Activated CD8-positive, alpha-beta T cell treated with anti-CD3 and anti-CD28 coated beads for 36 hours (primary cell): ENCODE measurements around the gene INS. TPM values are rescaled to one million over a fixed set of nuclear protein-coding genes. Genes with fewer than 3 reads are reported as not detected.

Experiments used
- ATAC-seq: fragments of 200-7000 bp; cut with Tn5 transposase; one replicate; pipeline ENCODE4 v1.10.0; 2021; ENCODE audit warnings: mild to moderate bottlenecking, moderate library complexity
- CTCF ChIA-PET: fragments of 350-600 bp; sonication (Branson Sonifier 250); formaldehyde crosslinking; loops from one replicate; lab custom pipeline; 2021; ENCODE audit warnings: antibody characterized with exemption; lab: Charles Lee
- POLR2A ChIA-PET: fragments of 350-600 bp; sonication (Branson Sonifier 250); formaldehyde crosslinking; loops from one replicate; lab custom pipeline; 2021; ENCODE audit warnings: antibody characterized with exemption; lab: Charles Lee
- DNase-seq: peaks from one replicate; pipeline ENCODE4 v3.0.0-alpha.2; 2020
- H3K27ac Mint-ChIP-seq: one replicate; pipeline ENCODE4 v1.8.0; 2021; ENCODE audit warnings: mild to moderate bottlenecking, mixed read lengths
- H3K27me3 Mint-ChIP-seq: one replicate; pipeline ENCODE4 v1.8.0; 2021; ENCODE audit warnings: mixed read lengths
- H3K36me3 Mint-ChIP-seq: one replicate; pipeline ENCODE4 v1.8.0; 2021; ENCODE audit warnings: low read depth, mixed read lengths
- H3K4me1 Mint-ChIP-seq: one replicate; pipeline ENCODE4 v1.8.0; 2021; ENCODE audit warnings: low read depth, mixed read lengths
- H3K4me3 Mint-ChIP-seq: one replicate; pipeline ENCODE4 v1.8.0; 2021; ENCODE audit warnings: mild to moderate bottlenecking, moderate library complexity, mixed read lengths
- H3K9me3 Mint-ChIP-seq: one replicate; pipeline ENCODE4 v1.8.0; 2021; ENCODE audit warnings: mixed read lengths
- CTCF ChIP-seq: fragments of 200-600 bp; IDR thresholded peaks from one replicate; pipeline ENCODE4 v1.8.0; 2022; ENCODE audit warnings: antibody characterized with exemption, mild to moderate bottlenecking
- intact Hi-C: fragments of 100-400 bp; cut with micrococcal nuclease; formaldehyde crosslinking; loops from one replicate; pipeline ENCODE4 v1.10.0; 2022
- total RNA-seq, 2 experiments: library from RNA; stranded (reverse); gene quantifications; one replicate each; pipeline ENCODE4 v1.2.3, GENCODE V29; 2021

The INS gene
- total RNA-seq, 2 experiments from 2014 or later = not detected

- CTCF ChIA-PET = no interaction called here
- no peaks in the 10 kb centered on the region for H3K9me3 Mint-ChIP-seq
- intact Hi-C loops = no loop called here
- peaks cover 10% of the 10 kb centered on the region for H3K27me3 Mint-ChIP-seq
- POLR2A ChIA-PET = no interaction called here
- H3K4me3 Mint-ChIP-seq = no peak overlapping the region
- no peak for DNase-seq
- no peaks in the 10 kb centered on the region for H3K4me1 Mint-ChIP-seq
- no peak for ATAC-seq
- no peak for TF ChIP-seq CTCF
- H3K36me3 Mint-ChIP-seq = no peaks in the 10 kb centered on the region
- H3K27ac Mint-ChIP-seq = no peak overlapping the region
Measured at GRCh38 chr11:2182692-2183474, 21.9 kb upstream of the INS start.

- ATAC-seq = no peak
- no peak for DNase-seq
- no peak for TF ChIP-seq CTCF
- POLR2A ChIA-PET = no interaction called here
- Mint-ChIP-seq H3K4me1 (no peaks in the 10 kb centered on the region), H3K27ac (no peak overlapping the region), H3K36me3 (no peaks in the 10 kb centered on the region), H3K9me3 (no peaks in the 10 kb centered on the region), H3K4me3 (no peak overlapping the region), H3K27me3 (peaks cover 10% of the 10 kb centered on the region)
- intact Hi-C loops = no loop called here
- CTCF ChIA-PET = no interaction called here
Measured at GRCh38 chr11:2182075-2182474, 21.1 kb upstream of the INS start.

- TF ChIP-seq CTCF = no peak
- DNase-seq (no peak), ATAC-seq (no peak)
- CTCF ChIA-PET = no interaction called here
- intact Hi-C loops = no loop called here
- POLR2A ChIA-PET = no interaction called here
- Mint-ChIP-seq H3K9me3 (no peaks in the 10 kb centered on the region), H3K36me3 (no peaks in the 10 kb centered on the region), H3K4me1 (no peaks in the 10 kb centered on the region), H3K4me3 (no peak overlapping the region), H3K27me3 (peaks cover 5% of the 10 kb centered on the region), H3K27ac (no peak overlapping the region)
Measured at GRCh38 chr11:2180789-2181370, 19.9 kb upstream of the INS start.

- DNase-seq (no peak), ATAC-seq (no peak)
- intact Hi-C loops = no loop called here
- TF ChIP-seq CTCF = no peak
- Mint-ChIP-seq H3K9me3 (no peaks in the 10 kb centered on the region), H3K4me3 (no peak overlapping the region), H3K27ac (no peak overlapping the region), H3K36me3 (no peaks in the 10 kb centered on the region), H3K4me1 (no peaks in the 10 kb centered on the region), H3K27me3 (peaks cover 5% of the 10 kb centered on the region)
- ChIA-PET POLR2A (no interaction called here), CTCF (no interaction called here)
Measured at GRCh38 chr11:2180347-2180746, 19.3 kb upstream of the INS start.

DNA sequence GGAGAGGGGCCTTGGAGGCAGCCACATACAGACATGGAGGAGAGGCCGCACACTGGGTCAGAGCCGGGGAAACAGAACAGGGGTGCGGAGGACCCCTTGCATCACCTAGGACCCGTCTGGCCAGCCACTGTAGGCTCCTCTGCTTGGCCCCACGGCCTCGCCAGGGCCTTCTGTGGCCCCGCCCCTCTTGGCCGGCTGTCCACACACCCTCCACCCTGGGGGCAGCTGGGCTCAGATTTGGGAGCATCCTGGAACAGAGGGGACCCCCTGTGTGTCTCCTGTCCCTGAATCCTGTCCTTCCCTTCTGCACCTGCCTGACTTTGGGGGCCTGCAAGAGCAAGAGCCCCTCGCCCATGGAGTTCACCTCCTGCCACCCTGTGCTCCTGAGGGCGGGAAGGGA, 18.5 kb upstream of the INS start:
- DNase-seq (no peak), ATAC-seq (no peak)
- CTCF ChIA-PET = no interaction called here
- no peaks in the 10 kb centered on the region for H3K27me3 Mint-ChIP-seq
- intact Hi-C loops = no loop called here
- no peak overlapping the region for H3K4me3 Mint-ChIP-seq
- H3K36me3 Mint-ChIP-seq = no peaks in the 10 kb centered on the region
- TF ChIP-seq CTCF = no peak
- no peaks in the 10 kb centered on the region for H3K4me1 Mint-ChIP-seq
- H3K9me3 Mint-ChIP-seq = no peaks in the 10 kb centered on the region
- H3K27ac Mint-ChIP-seq = no peak overlapping the region
- POLR2A ChIA-PET = no interaction called here
